Measurements from ENCODE around the gene CAPN11. TPM values are rescaled to one million over a fixed set of nuclear protein-coding genes. Genes with fewer than 3 reads are reported as not detected.
A peak's percentile ranks its signal among the peaks of the same experiment; 100 is the strongest.

CAPN11 gene
- under 1 TPM in 3 of 4 donors, not detected in 1; 0.19 to 0.45 (median 0.27) TPM for total RNA-seq

DNA sequence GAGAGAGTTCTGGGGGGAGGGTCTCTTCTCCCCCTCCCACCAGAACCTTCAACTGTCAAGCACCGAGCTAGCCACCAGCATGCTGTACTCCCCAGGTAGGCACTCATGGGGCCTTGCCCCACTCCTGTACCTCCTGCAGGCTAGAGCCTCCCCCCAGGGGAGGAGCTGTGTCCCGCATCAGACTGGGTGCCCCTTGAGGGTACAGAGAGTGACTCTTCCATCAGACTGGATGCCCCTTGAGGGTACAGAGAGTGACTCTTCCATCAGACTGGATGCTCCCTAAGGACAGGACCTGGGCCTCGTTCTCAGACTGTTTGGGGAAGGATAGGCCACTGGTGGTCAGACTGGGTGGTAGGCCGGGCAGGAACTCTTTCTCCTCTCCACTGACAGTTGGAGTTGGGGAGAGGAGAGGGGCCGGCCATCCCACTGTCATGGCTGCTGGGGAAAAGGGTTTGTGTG lies at the start of gene CAPN11:
TSS of gene CAPN11 (plus strand) at position 51 of the 459 bp plus-strand sequence. CDS start at position 80, 29 bp downstream.
- WGBS, 2 donors (ENCODE audit: low coverage in 1 of 2) = 60% methylated on average over 1 of the region's 5 CpGs; no CpG with 5 or more reads in 1 of the 2 donors
- no peaks in the 10 kb centered on the region for H3K4me1 ChIP-seq
- peaks cover under 1% of the 10 kb centered on the region for H3K27me3 ChIP-seq
- H3K9me3 ChIP-seq = no peaks in the 10 kb centered on the region
- peaks cover 0 to 8% of the 10 kb centered on the region in 2 donors for H3K36me3 ChIP-seq
- TF ChIP-seq POLR2A (IDR thresholded peaks at IDR 0.05) (no peak), POLR2AphosphoS5 (IDR thresholded peaks at IDR 0.05) (no peak), EP300 (IDR thresholded peaks at IDR 0.05) (no peak)
- TF ChIP-seq, protein P1, sequence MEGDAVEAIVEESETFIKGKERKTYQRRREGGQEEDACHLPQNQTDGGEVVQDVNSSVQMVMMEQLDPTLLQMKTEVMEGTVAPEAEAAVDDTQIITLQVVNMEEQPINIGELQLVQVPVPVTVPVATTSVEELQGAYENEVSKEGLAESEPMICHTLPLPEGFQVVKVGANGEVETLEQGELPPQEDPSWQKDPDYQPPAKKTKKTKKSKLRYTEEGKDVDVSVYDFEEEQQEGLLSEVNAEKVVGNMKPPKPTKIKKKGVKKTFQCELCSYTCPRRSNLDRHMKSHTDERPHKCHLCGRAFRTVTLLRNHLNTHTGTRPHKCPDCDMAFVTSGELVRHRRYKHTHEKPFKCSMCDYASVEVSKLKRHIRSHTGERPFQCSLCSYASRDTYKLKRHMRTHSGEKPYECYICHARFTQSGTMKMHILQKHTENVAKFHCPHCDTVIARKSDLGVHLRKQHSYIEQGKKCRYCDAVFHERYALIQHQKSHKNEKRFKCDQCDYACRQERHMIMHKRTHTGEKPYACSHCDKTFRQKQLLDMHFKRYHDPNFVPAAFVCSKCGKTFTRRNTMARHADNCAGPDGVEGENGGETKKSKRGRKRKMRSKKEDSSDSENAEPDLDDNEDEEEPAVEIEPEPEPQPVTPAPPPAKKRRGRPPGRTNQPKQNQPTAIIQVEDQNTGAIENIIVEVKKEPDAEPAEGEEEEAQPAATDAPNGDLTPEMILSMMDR (IDR thresholded peaks at IDR 0.05) = no peak
- H3K27ac ChIP-seq = no peak within 1 kb of the TSS
- no peak within 1 kb of the TSS for H3K4me3 ChIP-seq
- no peak for ATAC-seq

DNA sequence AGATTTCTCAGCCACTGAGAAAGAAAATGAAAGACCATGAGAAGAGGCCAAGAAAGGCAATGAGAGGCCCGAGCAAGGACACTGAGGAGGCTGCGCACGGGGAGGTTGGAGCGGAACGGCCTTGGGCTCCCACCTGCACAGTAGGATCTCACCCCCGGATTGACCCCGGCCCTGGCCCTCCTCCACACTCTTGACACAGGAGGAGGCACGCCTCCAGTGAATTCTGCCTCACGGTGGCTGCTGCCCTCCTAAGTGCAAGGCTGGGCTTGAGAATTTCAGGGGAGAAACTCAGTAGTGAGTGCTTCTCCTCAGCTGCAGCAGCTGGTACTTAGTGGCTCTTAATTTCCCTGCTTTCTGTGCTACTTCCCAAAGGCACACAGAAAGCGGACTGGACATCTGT lies 49.4 kb upstream of the CAPN11 start:
- Histone ChIP-seq H3K27ac (no peak overlapping the region), H3K36me3 (peaks cover 0 to 82% of the 10 kb centered on the region in 2 donors), H3K4me3 (no peak overlapping the region), H3K27me3 (no peaks in the 10 kb centered on the region), H3K4me1 (peaks cover 0 to 18% (median 4%) of the 10 kb centered on the region in 3 donors), H3K9me3 (no peaks in the 10 kb centered on the region)
- WGBS, 2 donors (ENCODE audit: low coverage in 1 of 2) = 75 to 88% methylated on average over 9 of the region's 10 CpGs
- no peak for ATAC-seq
- no peak for TF ChIP-seq EP300 (IDR thresholded peaks at IDR 0.05)
- TF ChIP-seq POLR2A (IDR thresholded peaks at IDR 0.05) = no peak
- TF ChIP-seq POLR2AphosphoS5 (IDR thresholded peaks at IDR 0.05) = no peak
- TF ChIP-seq, protein P1 (IDR thresholded peaks at IDR 0.05) = no peak

DNA sequence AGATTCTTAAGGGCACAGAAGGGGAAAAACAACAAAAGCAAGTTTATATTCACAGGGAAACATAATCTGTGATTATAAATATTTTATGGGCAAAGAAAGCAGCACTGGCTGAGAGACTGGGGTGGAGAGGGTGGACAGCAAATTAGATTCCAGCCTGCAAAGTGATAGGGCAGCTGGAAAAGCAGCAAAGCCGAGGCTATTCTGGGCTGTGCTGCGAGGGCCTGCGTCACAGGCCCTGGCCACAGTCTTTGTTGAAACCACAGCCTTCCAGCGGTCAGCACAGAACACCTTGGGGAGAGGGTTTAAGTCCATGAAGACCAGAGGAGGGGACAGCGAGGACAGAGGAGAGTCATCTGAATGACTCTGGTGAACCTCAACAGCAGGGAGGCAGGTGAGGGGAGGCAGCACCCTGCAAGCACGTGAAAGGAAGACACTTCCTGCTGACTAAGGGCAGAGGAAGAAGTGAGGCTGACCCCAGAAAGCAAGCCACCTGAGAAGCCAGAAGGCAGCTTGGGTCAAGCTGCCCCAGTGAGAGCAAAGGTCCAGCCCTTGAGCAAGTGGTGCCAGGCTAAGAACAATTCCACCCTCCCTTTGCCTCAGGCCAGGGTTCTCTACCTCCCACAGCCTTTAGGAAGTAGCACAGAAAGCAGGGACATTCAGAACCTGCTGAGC lies 48.5 kb upstream of the CAPN11 start:
- H3K27me3 ChIP-seq = no peaks in the 10 kb centered on the region
- peak overlapping the region in 1 of 4 donors; percentile 5 for H3K27ac ChIP-seq
- 65 to 88% methylated on average over 1 to 6 of the region's 6 CpGs for WGBS, 2 donors (ENCODE audit: low coverage in 1 of 2)
- no peak for ATAC-seq
- H3K9me3 ChIP-seq = no peaks in the 10 kb centered on the region
- TF ChIP-seq POLR2A (IDR thresholded peaks at IDR 0.05) (no peak), POLR2AphosphoS5 (IDR thresholded peaks at IDR 0.05) (no peak), EP300 (IDR thresholded peaks at IDR 0.05) (no peak)
- TF ChIP-seq, protein P1 (IDR thresholded peaks at IDR 0.05) = no peak
- peaks cover 0 to 87% of the 10 kb centered on the region in 2 donors for H3K36me3 ChIP-seq
- H3K4me1 ChIP-seq = peaks cover 0 to 10% (median 0%) of the 10 kb centered on the region in 3 donors
- no peak overlapping the region for H3K4me3 ChIP-seq

DNA sequence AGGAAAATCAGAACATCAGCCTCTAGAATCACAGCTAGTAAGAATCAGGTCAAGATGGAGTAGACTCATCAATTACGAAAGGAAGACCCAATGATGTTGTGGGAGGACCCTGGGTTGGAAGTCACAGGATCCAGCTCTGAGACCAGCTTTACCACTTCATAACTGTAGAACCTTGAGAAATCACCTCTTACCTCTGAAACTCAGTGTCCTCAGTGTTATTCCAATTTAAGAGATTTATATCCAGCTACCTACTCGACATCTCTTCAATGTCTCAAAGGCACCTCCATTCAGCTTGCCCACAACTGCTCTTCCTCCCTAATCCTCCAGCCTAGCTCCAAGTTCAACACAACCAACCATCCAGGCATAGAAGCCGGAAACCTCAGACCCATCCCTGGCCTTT lies 47.7 kb upstream of the CAPN11 start:
- Histone ChIP-seq H3K4me3 (no peak overlapping the region), H3K4me1 (peaks cover 0 to 2% (median 0%) of the 10 kb centered on the region in 3 donors), H3K27me3 (no peaks in the 10 kb centered on the region), H3K27ac (no peak overlapping the region), H3K9me3 (no peaks in the 10 kb centered on the region), H3K36me3 (peaks cover 0 to 94% of the 10 kb centered on the region in 2 donors)
- ATAC-seq = no peak
- 82 to 89% methylated on average over 2 to 3 of the region's 3 CpGs for WGBS, 2 donors (ENCODE audit: low coverage in 1 of 2)
- TF ChIP-seq POLR2AphosphoS5 (IDR thresholded peaks at IDR 0.05) = no peak
- no peak for TF ChIP-seq POLR2A (IDR thresholded peaks at IDR 0.05)
- no peak for TF ChIP-seq EP300 (IDR thresholded peaks at IDR 0.05)
- TF ChIP-seq, protein P1 (IDR thresholded peaks at IDR 0.05) = no peak
